Heart left ventricle (tissue), 13 donors: Measurements from ENCODE around the gene MTHFR.

Experiments
- CTCF ChIP-seq, 12 donors: fragments of 200-600 bp; sonication (generic) in 4 of 12; IDR thresholded peaks; one replicate each; pipeline versions ENCODE4 v1.5.0 to v1.8.0; 2018 to 2022; ENCODE audit warnings: antibody characterized with exemption in 12 of 12, mild to moderate bottlenecking in 5 of 12
- POLR2A ChIP-seq, 2 donors: fragments of 450-650 bp; IDR thresholded peaks; one replicate each; pipeline ENCODE4 v1.6.1; 2017; ENCODE audit warnings: antibody characterized with exemption in 2 of 2, mild to moderate bottlenecking in 2 of 2, moderate library complexity in 2 of 2
- donor health status: ischemic (EF 13 %, LVEDD 7.1; RV severe dilation, severe dysfunction).
- donor health status: DM: no; HTN: yes; CAD: no.
- donor health status: DM: no; HTN: no; CAD: no.
- donor health status: ischemic (EF 25% LVEDD 6.9; RV normal size, moderate dysfunction).
- donor health status: ischemic (EF 25% LVEDD 5.7; RV mildly dilated, moderate dysfunction).
- donor health status: ischemic (EF 35%, LVEDD 5.7; RV mildly dilated, moderate dysfunction).
- donor health status: nonischemic (EF 11% LVEDD 7.7; RV severe dilation, severe dysfunction).
- donor health status: DM: yes; HTN: yes; CAD: no.
- donor health status: PGD.
- donor health status: ischemic (EF 29% LVEDD 5.4; RV normal size, mild dysfunction).
- donor health status: nonischemic (EF 23%, LVEDD 6.1; RV moderate dilation, normal function).

- TF ChIP-seq CTCF (IDR thresholded peaks at IDR 0.05): no peak
- TF ChIP-seq POLR2A (IDR thresholded peaks at IDR 0.05): peak in 1 of 2 donors; percentile 56
Observed at GRCh38 chr1:11796036-11796828, 9.5 kb downstream of the MTHFR start.
